HepG2 (cell line): ENCODE data around the gene ZNF618. TPM values are rescaled to one million over a fixed set of nuclear protein-coding genes. Genes with fewer than 3 reads are reported as not detected.

Experiments used
- ATAC-seq: fragments of 200-7000 bp; cut with Tn5 transposase; 3 replicates; pipeline ENCODE4 v1.9.1; 2020; ENCODE audit warnings: mild to moderate bottlenecking, moderate library complexity
- BruUV-seq: library from RNA; stranded (reverse); fragments of 400-500 nt; replicated peaks from 2 replicates; lab custom pipeline; 2021; lab: Mats Ljungman, UMichigan
- CTCF ChIA-PET: fragments of 300-600 bp; formaldehyde crosslinking; extraction: SDS; loops from one replicate; lab custom pipeline; 2021; ENCODE audit warnings: low total read pairs, inconsistent platforms, low intra/inter-chr PET ratio; lab: Yijun Ruan, JAX
- POLR2A ChIA-PET: fragments of 350-600 bp; sonication (Branson Sonifier 250); formaldehyde crosslinking; loops from one replicate; lab custom pipeline; 2020; ENCODE audit warnings: antibody characterized with exemption, inconsistent platforms; lab: Yijun Ruan, JAX
- DNase-seq: peaks from one replicate; pipeline ENCODE4 v3.0.0-alpha.2; 2015; ENCODE audit warnings: low spot score
- FAIRE-seq: peaks from 3 replicates; lab custom pipeline; 2011; peaks lifted over from hg19 to GRCh38; lab: Jason Lieb, UNC
- H2AFZ ChIP-seq: one replicate; pipeline ENCODE4 v1.6.1; 2011; ENCODE audit warnings: low read length, inconsistent platforms
- H3K27ac ChIP-seq: fragments of 300-600 bp; 3 replicates; pipeline ENCODE4 v1.8.0; 2011; ENCODE audit warnings: mixed run types, mild to moderate bottlenecking, mixed read lengths, low read length, inconsistent platforms; ENCODE audit not compliant: insufficient read depth; ENCODE audit errors: extremely low read length
- H3K27me3 ChIP-seq, 2 experiments: fragments of 200-600 bp in 1 of 2; 2 replicates in 1 of 2; 3 replicates in 1 of 2; pipeline versions ENCODE4 v1.6.0 to v1.8.0; 2011; ENCODE audit warnings: low read length in 2 of 2, mild to moderate bottlenecking in 2 of 2, moderate library complexity in 2 of 2, inconsistent platforms in 1 of 2; ENCODE audit not compliant: insufficient read depth in 2 of 2, control insufficient read depth in 1 of 2
- H3K36me3 ChIP-seq, 2 experiments: fragments of 200-600 bp in 1 of 2; replicated peaks in 1 of 2; 2 replicates in 1 of 2; 3 replicates in 1 of 2; pipeline versions ENCODE4 v1.5.1 to v1.8.0; 2011; ENCODE audit warnings: low read length in 2 of 2, inconsistent platforms in 1 of 2; ENCODE audit not compliant: insufficient read depth in 2 of 2, control insufficient read depth in 1 of 2
- H3K4me1 ChIP-seq: 2 replicates; pipeline ENCODE4 v1.5.1; 2012; ENCODE audit warnings: low read length, inconsistent platforms; ENCODE audit not compliant: insufficient read depth
- H3K4me2 ChIP-seq: 2 replicates; pipeline ENCODE4 v1.6.0; 2011; ENCODE audit warnings: low read depth, low read length, inconsistent platforms
- H3K4me3 ChIP-seq, 3 experiments: fragments of 200-600 bp in 1 of 3; sonication (generic), shearing (Covaris generic) in 1 of 3; replicated peaks in 1 of 3; 2 replicates each; pipeline ENCODE4 v1.5.1; 2011 to 2016; ENCODE audit warnings: low read length in 3 of 3, inconsistent platforms in 2 of 3, low read depth in 2 of 3, mild to moderate bottlenecking in 2 of 3, control low read depth in 1 of 3, mixed read lengths in 1 of 3; ENCODE audit not compliant: insufficient read depth in 1 of 3
- H3K79me2 ChIP-seq: one replicate; pipeline ENCODE4 v1.6.1; 2011; ENCODE audit warnings: low read length, inconsistent platforms; ENCODE audit not compliant: insufficient read depth
- H3K9ac ChIP-seq: 2 replicates; pipeline ENCODE4 v1.6.0; 2011; ENCODE audit warnings: mild to moderate bottlenecking, low read depth, low read length, inconsistent platforms; ENCODE audit not compliant: insufficient read depth
- H3K9me3 ChIP-seq: 2 replicates; pipeline ENCODE4 v1.5.1; 2012; ENCODE audit warnings: mild to moderate bottlenecking, low read length
- H4K20me1 ChIP-seq: 2 replicates; pipeline ENCODE4 v1.6.0; 2011; ENCODE audit warnings: inconsistent platforms, mild to moderate bottlenecking, low read length, moderate library complexity; ENCODE audit not compliant: insufficient read depth
- ARNTL ChIP-seq: sonication (generic); formaldehyde crosslinking; IDR thresholded peaks from 2 replicates; pipeline ENCODE4 v1.4.0; 2020; ENCODE audit warnings: mild to moderate bottlenecking, missing genetic modification reagents
- EED ChIP-seq: sonication (generic); formaldehyde crosslinking; IDR thresholded peaks from 2 replicates; pipeline ENCODE4 v1.5.0; 2020; ENCODE audit warnings: mild to moderate bottlenecking, missing genetic modification reagents
- FOXJ3 ChIP-seq: sonication (generic); formaldehyde crosslinking; IDR thresholded peaks from 2 replicates; pipeline ENCODE4 v1.4.0; 2020; ENCODE audit warnings: missing genetic modification reagents, mild to moderate bottlenecking, borderline replicate concordance
- HMGA1 ChIP-seq: sonication (generic); formaldehyde crosslinking; conservative IDR thresholded peaks from 2 replicates; pipeline ENCODE4 v1.4.0; 2020; ENCODE audit warnings: missing genetic modification reagents
- KAT2B ChIP-seq: fragments of 150-350 bp; IDR thresholded peaks from 2 replicates; pipeline ENCODE4 v1.6.1; 2014; ENCODE audit warnings: low read depth, low read length, borderline replicate concordance
- KAT8 ChIP-seq: IDR thresholded peaks from 2 replicates; pipeline ENCODE4 v1.6.1; 2016; ENCODE audit warnings: missing genetic modification reagents, missing compliant biosample characterization
- TEAD3 ChIP-seq: optimal IDR thresholded peaks from 2 replicates; pipeline ENCODE3; 2016; ENCODE audit warnings: borderline replicate concordance
- THYN1 ChIP-seq: sonication (generic); formaldehyde crosslinking; IDR thresholded peaks from 2 replicates; pipeline ENCODE4 v1.8.1; 2023; ENCODE audit warnings: low read depth, mild to moderate bottlenecking, moderate library complexity, missing genetic modification reagents, borderline replicate concordance
- ZNF660 ChIP-seq: sonication (generic); formaldehyde crosslinking; IDR thresholded peaks from 2 replicates; pipeline ENCODE4 v1.5.1; 2020; ENCODE audit warnings: mild to moderate bottlenecking, low read depth, missing genetic modification reagents, borderline replicate concordance
- ZSCAN21 ChIP-seq: sonication (generic); formaldehyde crosslinking; IDR thresholded peaks from 2 replicates; pipeline ENCODE4 v1.8.0; 2022; ENCODE audit warnings: mild to moderate bottlenecking, missing genetic modification reagents, moderate library complexity, borderline replicate concordance
- WGBS: methylation state at CpG from one replicate; pipeline ENCODE4 v1.1.6; 2017; ENCODE audit warnings: low lambda C conversion rate; 5-methylcytosine and 5-hydroxymethylcytosine counted together
- in situ Hi-C: cut with HindIII; loops from 2 replicates; pipeline ENCODE4 v1.10.0; 2017; ENCODE audit warnings: low pct_unique_long_range_greater_than_20kb; ENCODE audit not compliant: extremely low pct_ligation_motif_present
- intact Hi-C: fragments of 100-400 bp; cut with micrococcal nuclease; formaldehyde crosslinking; loops from one replicate; pipeline ENCODE4 v1.10.0; 2022; ENCODE audit not compliant: unreplicated experiment
- polyA plus RNA-seq, 8 experiments: library from polyadenylated mRNA; depleted of rRNA in 3 of 8; stranded (reverse) in 7 of 8; unstranded in 1 of 8; fragments of >200 nt; fragmentation: Illumina TruSeq in 4 of 8; extraction: Trizol in 4 of 8; gene quantifications; 2 replicates each; pipeline versions ENCODE4 v1.2.1 to v1.2.3, GENCODE V29; 2011 to 2016; ENCODE audit warnings: low read depth in 4 of 8, missing spikeins in 1 of 8, mixed read lengths in 1 of 8; ENCODE audit not compliant: insufficient read depth in 1 of 8
- total RNA-seq, 5 experiments: library from RNA; depleted of rRNA; stranded (reverse); fragments of >200 nt; fragmentation: Illumina TruSeq; extraction: Trizol; gene quantifications; 2 replicates each; pipeline ENCODE4 v1.2.3, GENCODE V29; 2016; ENCODE audit warnings: low read depth in 1 of 5
- TF ChIP-seq, protein P1 (sequence below): sonication (generic); formaldehyde crosslinking; IDR thresholded peaks from 2 replicates; pipeline ENCODE4 v1.4.0; 2020; ENCODE audit warnings: missing genetic modification reagents, borderline replicate concordance
- TF ChIP-seq, protein P2 (sequence below): sonication (generic); formaldehyde crosslinking; IDR thresholded peaks from 2 replicates; pipeline ENCODE4 v1.4.0; 2020; ENCODE audit warnings: mild to moderate bottlenecking, missing genetic modification reagents
- TF ChIP-seq, protein P3 (sequence below): sonication (generic); formaldehyde crosslinking; IDR thresholded peaks from 2 replicates; pipeline ENCODE4 v1.4.0; 2020; ENCODE audit warnings: low read depth, mild to moderate bottlenecking, missing genetic modification reagents

Gene ZNF618
- total and polyA plus RNA-seq, 2 of the 13 experiments (the other 11 are each of a cell fraction or from before 2014, with no cell fraction given), result 0.07 TPM

DNA sequence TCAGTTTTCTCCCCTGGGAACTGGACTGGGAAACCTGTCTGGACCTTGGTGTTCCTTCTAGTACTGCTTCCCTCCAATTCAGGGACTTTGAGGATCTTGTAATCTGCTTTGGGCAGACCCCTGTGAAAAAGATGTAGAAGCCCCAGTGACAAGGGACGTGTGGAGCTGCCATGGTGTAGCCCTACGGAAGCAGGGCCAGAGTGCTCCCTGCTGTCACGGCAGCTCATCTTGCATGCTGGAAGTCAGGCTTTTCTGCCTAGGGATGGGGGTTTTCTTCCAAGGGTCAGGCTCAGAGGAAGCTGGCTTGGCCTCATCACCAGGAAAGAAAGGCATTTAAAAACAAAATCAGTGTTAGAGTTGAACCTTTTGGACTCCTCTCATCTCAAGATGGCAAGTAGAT lies 115.6 kb downstream of the ZNF618 start:
- no peak overlapping the region for H3K4me3 ChIP-seq
- POLR2A ChIA-PET, result no interaction called here

More for the DNA sequence above, 115.6 kb downstream of the ZNF618 start:
- H3K9ac ChIP-seq, result no peak overlapping the region
- no peak overlapping the region for H3K27ac ChIP-seq
- CTCF ChIA-PET, result no interaction called here
- H3K36me3 ChIP-seq, result no peaks in the 10 kb centered on the region
- 0 out of 2 replicates have a peak, but pooled peaks cover 7% of the 10 kb centered on the region for H3K4me1 ChIP-seq
- WGBS, result 39% methylated on average over 3 of the region's 3 CpGs
- H2AFZ ChIP-seq, result no peak overlapping the region
- no peaks in the 10 kb centered on the region for H4K20me1 ChIP-seq
- FAIRE-seq, result no peak
- TF ChIP-seq ZNF660 (CRISPR knock-in tag) (no peak), EED (CRISPR knock-in tag) (no peak), KAT8 (CRISPR knock-in tag) (no peak), THYN1 (CRISPR knock-in tag) (no peak), ARNTL (CRISPR knock-in tag) (no peak), FOXJ3 (CRISPR knock-in tag) (no peak), ZSCAN21 (no peak), TEAD3 (CRISPR knock-in tag) (no peak), HMGA1 (CRISPR knock-in tag) (no peak), KAT2B (no peak)
- TF ChIP-seq, protein P1, sequence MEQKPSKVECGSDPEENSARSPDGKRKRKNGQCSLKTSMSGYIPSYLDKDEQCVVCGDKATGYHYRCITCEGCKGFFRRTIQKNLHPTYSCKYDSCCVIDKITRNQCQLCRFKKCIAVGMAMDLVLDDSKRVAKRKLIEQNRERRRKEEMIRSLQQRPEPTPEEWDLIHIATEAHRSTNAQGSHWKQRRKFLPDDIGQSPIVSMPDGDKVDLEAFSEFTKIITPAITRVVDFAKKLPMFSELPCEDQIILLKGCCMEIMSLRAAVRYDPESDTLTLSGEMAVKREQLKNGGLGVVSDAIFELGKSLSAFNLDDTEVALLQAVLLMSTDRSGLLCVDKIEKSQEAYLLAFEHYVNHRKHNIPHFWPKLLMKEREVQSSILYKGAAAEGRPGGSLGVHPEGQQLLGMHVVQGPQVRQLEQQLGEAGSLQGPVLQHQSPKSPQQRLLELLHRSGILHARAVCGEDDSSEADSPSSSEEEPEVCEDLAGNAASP (CRISPR knock-in tag), result no peak
- TF ChIP-seq, protein P2, sequence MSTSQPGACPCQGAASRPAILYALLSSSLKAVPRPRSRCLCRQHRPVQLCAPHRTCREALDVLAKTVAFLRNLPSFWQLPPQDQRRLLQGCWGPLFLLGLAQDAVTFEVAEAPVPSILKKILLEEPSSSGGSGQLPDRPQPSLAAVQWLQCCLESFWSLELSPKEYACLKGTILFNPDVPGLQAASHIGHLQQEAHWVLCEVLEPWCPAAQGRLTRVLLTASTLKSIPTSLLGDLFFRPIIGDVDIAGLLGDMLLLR (CRISPR knock-in tag), result no peak
- TF ChIP-seq, protein P3, sequence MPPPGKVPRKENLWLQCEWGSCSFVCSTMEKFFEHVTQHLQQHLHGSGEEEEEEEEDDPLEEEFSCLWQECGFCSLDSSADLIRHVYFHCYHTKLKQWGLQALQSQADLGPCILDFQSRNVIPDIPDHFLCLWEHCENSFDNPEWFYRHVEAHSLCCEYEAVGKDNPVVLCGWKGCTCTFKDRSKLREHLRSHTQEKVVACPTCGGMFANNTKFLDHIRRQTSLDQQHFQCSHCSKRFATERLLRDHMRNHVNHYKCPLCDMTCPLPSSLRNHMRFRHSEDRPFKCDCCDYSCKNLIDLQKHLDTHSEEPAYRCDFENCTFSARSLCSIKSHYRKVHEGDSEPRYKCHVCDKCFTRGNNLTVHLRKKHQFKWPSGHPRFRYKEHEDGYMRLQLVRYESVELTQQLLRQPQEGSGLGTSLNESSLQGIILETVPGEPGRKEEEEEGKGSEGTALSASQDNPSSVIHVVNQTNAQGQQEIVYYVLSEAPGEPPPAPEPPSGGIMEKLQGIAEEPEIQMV (CRISPR knock-in tag), result no peak
- in situ Hi-C loops (no loop called here), intact Hi-C loops (no loop called here)
- DNase-seq, result no peak
- H3K4me2 ChIP-seq, result no peak overlapping the region
- peaks cover 0 to 35% of the 10 kb centered on the region in 2 experiments; a peak in 2 of 5 replicates for H3K27me3 ChIP-seq
- no peaks in the 10 kb centered on the region for H3K79me2 ChIP-seq
- ATAC-seq, result no peak
- no TSS peak for BruUV-seq
- no peaks in the 10 kb centered on the region for H3K9me3 ChIP-seq
